Mesenchymal stem cell (in vitro differentiated cells and primary cell): ENCODE measurements around the gene IGFL4.

Experiments
- DNase-seq: peaks from one replicate; pipeline ENCODE4 v3.0.0-alpha.2; 2013
- H2AFZ ChIP-seq: one replicate; pipeline ENCODE4 v1.6.1; 2013; ENCODE audit warnings: low read depth, mild to moderate bottlenecking, control low read depth, inconsistent platforms, low read length, moderate library complexity
- H2AK5ac ChIP-seq: 2 replicates; pipeline ENCODE4 v1.6.1; 2013; ENCODE audit warnings: low read length, moderate library complexity, mild to moderate bottlenecking, inconsistent platforms; ENCODE audit not compliant: severe bottlenecking
- H2BK120ac ChIP-seq: one replicate; pipeline ENCODE4 v1.6.1; 2013; ENCODE audit warnings: low read depth, mild to moderate bottlenecking, inconsistent platforms, low read length, moderate library complexity
- H2BK12ac ChIP-seq, 2 experiments: one replicate each; pipeline ENCODE4 v1.6.1; 2013; ENCODE audit warnings: inconsistent platforms in 2 of 2, low read length in 2 of 2, mild to moderate bottlenecking in 2 of 2, moderate library complexity in 2 of 2, control low read depth in 1 of 2
- H2BK15ac ChIP-seq: one replicate; pipeline ENCODE4 v1.6.1; 2013; ENCODE audit warnings: mild to moderate bottlenecking, low read depth, inconsistent platforms; ENCODE audit not compliant: poor library complexity, severe bottlenecking
- H2BK5ac ChIP-seq: 2 replicates; pipeline ENCODE4 v1.6.1; 2013; ENCODE audit warnings: low read depth, mild to moderate bottlenecking, low read length, control low read depth, inconsistent platforms; ENCODE audit not compliant: poor library complexity, severe bottlenecking
- H3K14ac ChIP-seq, 2 experiments: one replicate each; pipeline ENCODE4 v1.6.1; 2013; ENCODE audit warnings: inconsistent platforms in 2 of 2, low read length in 2 of 2, control low read depth in 1 of 2, mild to moderate bottlenecking in 1 of 2, moderate library complexity in 1 of 2
- H3K18ac ChIP-seq, 2 experiments: one replicate each; pipeline ENCODE4 v1.6.1; 2013; ENCODE audit warnings: inconsistent platforms in 2 of 2, low read length in 2 of 2, control low read depth in 1 of 2, low read depth in 1 of 2, mild to moderate bottlenecking in 1 of 2
- H3K23ac ChIP-seq, 2 experiments: one replicate each; pipeline ENCODE4 v1.6.1; 2013; ENCODE audit warnings: inconsistent platforms in 2 of 2, low read length in 2 of 2, mild to moderate bottlenecking in 2 of 2, moderate library complexity in 2 of 2, control low read depth in 1 of 2
- H3K27ac ChIP-seq: 2 replicates; pipeline ENCODE4 v1.5.1; 2013; ENCODE audit warnings: mild to moderate bottlenecking, moderate library complexity, low read length, control low read depth, inconsistent platforms; ENCODE audit not compliant: poor library complexity, severe bottlenecking
- H3K27me3 ChIP-seq, 2 experiments: 2 replicates each; pipeline versions ENCODE4 v1.6.1 to v1.7.0; 2013; ENCODE audit warnings: low read length in 2 of 2, mild to moderate bottlenecking in 2 of 2, moderate library complexity in 2 of 2, control low read depth in 1 of 2, inconsistent platforms in 1 of 2; ENCODE audit not compliant: control insufficient read depth in 1 of 2, insufficient read depth in 1 of 2
- H3K36me3 ChIP-seq, 2 experiments: 2 replicates each; pipeline versions ENCODE4 v1.6.1 to v1.7.0; 2013; ENCODE audit warnings: low read length in 2 of 2, control low read depth in 1 of 2, inconsistent platforms in 1 of 2, low read depth in 1 of 2, mild to moderate bottlenecking in 1 of 2; ENCODE audit not compliant: insufficient read depth in 2 of 2, control insufficient read depth in 1 of 2
- H3K4ac ChIP-seq, 2 experiments: one replicate each; pipeline ENCODE4 v1.6.1; 2013; ENCODE audit warnings: inconsistent platforms in 2 of 2, low read length in 2 of 2, mild to moderate bottlenecking in 2 of 2, moderate library complexity in 2 of 2, control low read depth in 1 of 2, low read depth in 1 of 2
- H3K4me1 ChIP-seq: 2 replicates; pipeline ENCODE4 v1.6.1; 2013; ENCODE audit warnings: low read depth, low read length, control low read depth; ENCODE audit not compliant: control insufficient read depth, insufficient read depth
- H3K4me2 ChIP-seq: 2 replicates; pipeline ENCODE4 v1.6.1; 2013; ENCODE audit warnings: low read length, mild to moderate bottlenecking, inconsistent platforms; ENCODE audit not compliant: poor library complexity, severe bottlenecking
- H3K4me3 ChIP-seq, 2 experiments: 2 replicates each; pipeline versions ENCODE4 v1.5.1 to v1.7.0; 2013; ENCODE audit warnings: low read length in 2 of 2, mild to moderate bottlenecking in 2 of 2, control low read depth in 1 of 2, low read depth in 1 of 2; ENCODE audit not compliant: insufficient read depth in 1 of 2
- H3K79me1 ChIP-seq: replicated peaks from 2 replicates; pipeline ENCODE4 v1.6.1; 2013; ENCODE audit warnings: mild to moderate bottlenecking, control low read depth, low read length, inconsistent platforms; ENCODE audit not compliant: poor library complexity, severe bottlenecking
- H3K9ac ChIP-seq: 2 replicates; pipeline ENCODE4 v1.7.0; 2013; ENCODE audit warnings: mild to moderate bottlenecking, low read length, moderate library complexity
- H3K9me3 ChIP-seq: 2 replicates; pipeline ENCODE4 v1.7.0; 2013; ENCODE audit warnings: mild to moderate bottlenecking, low read length; ENCODE audit not compliant: control insufficient read depth
- H4K8ac ChIP-seq: one replicate; pipeline ENCODE4 v1.6.1; 2013; ENCODE audit warnings: inconsistent platforms, mild to moderate bottlenecking, low read length, moderate library complexity
- H4K91ac ChIP-seq: one replicate; pipeline ENCODE4 v1.6.1; 2013; ENCODE audit warnings: mild to moderate bottlenecking, low read length, inconsistent platforms
- WGBS: methylation state at CpG from one replicate; pipeline ENCODE4 v1.1.7; 2013; ENCODE audit warnings: mixed read lengths; 5-methylcytosine and 5-hydroxymethylcytosine counted together

Gene IGFL4

GRCh38 chr19:46021531-46022041 is 19.2 kb downstream of the IGFL4 start:
- H3K27ac ChIP-seq, result no peak overlapping the region
- H3K4me3 ChIP-seq, result no peak overlapping the region
- no peaks in the 10 kb centered on the region for H3K9me3 ChIP-seq
- no peak overlapping the region for H2AFZ ChIP-seq
- H3K9ac ChIP-seq, result no peak overlapping the region
- no peak overlapping the region for H4K91ac ChIP-seq
- no peak overlapping the region for H2BK12ac ChIP-seq
- H3K23ac ChIP-seq, result no peak overlapping the region
- H2BK120ac ChIP-seq, result no peak overlapping the region
- H2BK15ac ChIP-seq, result no peak overlapping the region
- DNase-seq, result no peak
- H3K27me3 ChIP-seq, result peaks cover 0 to 34% of the 10 kb centered on the region in 2 experiments
- no peak overlapping the region for H3K18ac ChIP-seq
- no peak overlapping the region for H4K8ac ChIP-seq
- no peak overlapping the region for H3K4ac ChIP-seq
- H2BK5ac ChIP-seq, result no peak overlapping the region
- no peak overlapping the region for H3K4me2 ChIP-seq
- 64% methylated on average over 11 of the region's 11 CpGs for WGBS
- no peak overlapping the region for H3K14ac ChIP-seq
- H3K79me1 ChIP-seq, result peaks cover 4% of the 10 kb centered on the region
- H2AK5ac ChIP-seq, result no peak overlapping the region
- H3K4me1 ChIP-seq, result peaks cover 7% of the 10 kb centered on the region
- peaks cover 4 to 33% of the 10 kb centered on the region in 2 experiments for H3K36me3 ChIP-seq

- Histone ChIP-seq H3K9me3 (no peaks in the 10 kb centered on the region), H2BK120ac (no peak overlapping the region), H3K4me1 (peaks cover 16% of the 10 kb centered on the region), H4K91ac (no peak overlapping the region), H3K9ac (no peak overlapping the region), H3K18ac (no peak overlapping the region), H3K4me3 (no peak overlapping the region), H2BK12ac (no peak overlapping the region), H3K4ac (no peak overlapping the region), H2AK5ac (no peak overlapping the region), H3K23ac (no peak overlapping the region), H3K79me1 (peaks cover 4% of the 10 kb centered on the region), H3K27me3 (peaks cover under 1 to 42% of the 10 kb centered on the region in 2 experiments), H2BK5ac (no peak overlapping the region), H3K4me2 (no peak overlapping the region), H2AFZ (no peak overlapping the region), H3K36me3 (peaks cover 4 to 33% of the 10 kb centered on the region in 2 experiments), H3K27ac (no peak overlapping the region), H4K8ac (no peak overlapping the region), H3K14ac (no peak overlapping the region), H2BK15ac (no peak overlapping the region)
- WGBS, result 88% methylated on average over 7 of the region's 7 CpGs
- DNase-seq, result no peak
These were observed 20.0 kb downstream of the IGFL4 start for GRCh38 chr19:46020819-46021125.

GRCh38 chr19:46019270-46019669 is 21.5 kb downstream of the IGFL4 start:
- peaks cover 4 to 47% of the 10 kb centered on the region in 2 experiments for H3K27me3 ChIP-seq
- H2BK5ac ChIP-seq, result no peak overlapping the region
- no peaks in the 10 kb centered on the region for H3K9me3 ChIP-seq
- no peak overlapping the region for H2BK120ac ChIP-seq
- no peak overlapping the region for H2BK12ac ChIP-seq
- H3K18ac ChIP-seq, result no peak overlapping the region
- no peak overlapping the region for H3K4ac ChIP-seq
- no peak overlapping the region for H4K91ac ChIP-seq
- H3K4me2 ChIP-seq, result no peak overlapping the region
- H3K36me3 ChIP-seq, result peaks cover 4 to 33% of the 10 kb centered on the region in 2 experiments
- no peak for DNase-seq
- no peak overlapping the region for H3K23ac ChIP-seq
- H3K79me1 ChIP-seq, result peaks cover 4% of the 10 kb centered on the region
- peaks cover 27% of the 10 kb centered on the region for H3K4me1 ChIP-seq
- no peak overlapping the region for H2AFZ ChIP-seq
- no peak overlapping the region for H3K27ac ChIP-seq
- no peak overlapping the region for H3K14ac ChIP-seq
- no peak overlapping the region for H3K4me3 ChIP-seq
- no peak overlapping the region for H3K9ac ChIP-seq
- H2AK5ac ChIP-seq, result no peak overlapping the region
- 100% methylated on average over 7 of the region's 13 CpGs for WGBS
- no peak overlapping the region for H4K8ac ChIP-seq
- no peak overlapping the region for H2BK15ac ChIP-seq

- Histone ChIP-seq H2BK120ac (no peak overlapping the region), H4K8ac (no peak overlapping the region), H3K27ac (no peak overlapping the region), H2BK12ac (no peak overlapping the region), H2BK15ac (no peak overlapping the region), H3K4me3 (no peak overlapping the region), H3K18ac (no peak overlapping the region), H3K79me1 (peaks cover 4% of the 10 kb centered on the region), H3K4ac (no peak overlapping the region), H2AK5ac (no peak overlapping the region), H2BK5ac (no peak overlapping the region), H2AFZ (no peak overlapping the region), H3K27me3 (peaks cover 4 to 46% of the 10 kb centered on the region in 2 experiments), H3K4me2 (no peak overlapping the region), H4K91ac (no peak overlapping the region), H3K9ac (no peak overlapping the region), H3K23ac (no peak overlapping the region), H3K14ac (no peak overlapping the region), H3K4me1 (peaks cover 27% of the 10 kb centered on the region), H3K9me3 (no peaks in the 10 kb centered on the region), H3K36me3 (peaks cover 4 to 33% of the 10 kb centered on the region in 2 experiments)
- WGBS, result 96% methylated on average over 10 of the region's 10 CpGs
- no peak for DNase-seq
These were observed 22.0 kb downstream of the IGFL4 start for GRCh38 chr19:46018729-46019251.
